ENCODE data around the gene RECQL5. TPM values are rescaled to one million over a fixed set of nuclear protein-coding genes. Genes with fewer than 3 reads are reported as not detected.
A peak's percentile ranks its signal among the peaks of the same experiment; 100 is the strongest.

RECQL5 gene
- total RNA-seq, 1 donor from 2014 or later: 49.8 TPM

DNA sequence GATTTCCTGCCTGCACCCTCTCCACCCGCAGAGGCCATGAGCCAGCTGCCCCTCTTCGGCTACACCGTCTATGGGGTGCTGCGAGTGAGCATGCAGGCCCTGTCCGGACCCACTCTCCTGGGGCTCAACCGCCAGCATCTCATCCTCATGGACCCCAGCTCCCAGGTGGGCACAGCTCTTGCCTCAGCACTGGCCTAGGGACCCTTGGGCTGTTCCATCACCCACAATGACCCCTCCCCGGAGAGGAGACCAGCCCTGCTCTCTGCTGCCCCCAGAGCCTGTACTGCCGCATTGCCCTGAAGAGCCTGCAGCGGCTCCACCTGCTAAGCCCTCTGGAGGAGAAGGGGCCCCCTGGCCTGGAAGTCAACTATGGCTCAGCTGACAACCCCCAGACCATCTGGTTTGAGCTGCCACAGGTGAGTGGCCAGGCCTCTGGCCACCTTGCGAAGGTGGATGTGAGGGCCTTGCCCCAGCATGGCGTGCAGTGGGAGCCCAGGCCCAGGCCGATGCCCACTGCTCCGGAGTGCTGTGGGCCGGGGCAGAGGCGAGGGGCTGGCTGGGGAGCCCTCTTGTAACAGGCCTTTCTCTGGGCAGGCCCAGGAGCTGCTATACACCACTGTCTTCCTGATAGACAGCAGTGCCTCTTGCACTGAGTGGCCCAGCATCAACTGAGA is 41.0 kb downstream of the RECQL5 start:
- H3K9me3 Mint-ChIP-seq (ENCODE audit: unreplicated experiment): peaks cover 3% of the 10 kb centered on the region
- H3K27me3 Mint-ChIP-seq (ENCODE audit: unreplicated experiment): peaks cover 4% of the 10 kb centered on the region
- peak; percentile 72 for DNase-seq
- H3K36me3 Mint-ChIP-seq (ENCODE audit: unreplicated experiment): no peaks in the 10 kb centered on the region
- no peak overlapping the region for H3K4me3 Mint-ChIP-seq (ENCODE audit: unreplicated experiment)
- H3K27ac Mint-ChIP-seq (ENCODE audit: unreplicated experiment): no peak overlapping the region
- H3K4me1 Mint-ChIP-seq (ENCODE audit: low read depth, unreplicated experiment): peaks cover 2% of the 10 kb centered on the region
- peak; percentile 79 for TF ChIP-seq CTCF (IDR thresholded peaks at IDR 0.05; ENCODE audit: partially characterized antibody, unreplicated experiment)

- Mint-ChIP-seq H3K4me1 (ENCODE audit: low read depth, unreplicated experiment) (peaks cover 2% of the 10 kb centered on the region), H3K27me3 (ENCODE audit: unreplicated experiment) (peaks cover 4% of the 10 kb centered on the region), H3K36me3 (ENCODE audit: unreplicated experiment) (no peaks in the 10 kb centered on the region), H3K9me3 (ENCODE audit: unreplicated experiment) (peaks cover 3% of the 10 kb centered on the region), H3K4me3 (ENCODE audit: unreplicated experiment) (no peak overlapping the region), H3K27ac (ENCODE audit: unreplicated experiment) (no peak overlapping the region)
- TF ChIP-seq CTCF (IDR thresholded peaks at IDR 0.05; ENCODE audit: partially characterized antibody, unreplicated experiment): no peak
- no peak for DNase-seq
These were observed 42.1 kb downstream of the RECQL5 start for GRCh38 chr17:75624714-75625345.

GRCh38 chr17:75624021-75624420 is 42.9 kb downstream of the RECQL5 start:
- H3K4me3 Mint-ChIP-seq (ENCODE audit: unreplicated experiment): no peak overlapping the region
- no peak overlapping the region for H3K27ac Mint-ChIP-seq (ENCODE audit: unreplicated experiment)
- peaks cover 4% of the 10 kb centered on the region for H3K27me3 Mint-ChIP-seq (ENCODE audit: unreplicated experiment)
- no peaks in the 10 kb centered on the region for H3K36me3 Mint-ChIP-seq (ENCODE audit: unreplicated experiment)
- peaks cover 3% of the 10 kb centered on the region for H3K9me3 Mint-ChIP-seq (ENCODE audit: unreplicated experiment)
- no peak for DNase-seq
- H3K4me1 Mint-ChIP-seq (ENCODE audit: low read depth, unreplicated experiment): peaks cover 2% of the 10 kb centered on the region
- no peak for TF ChIP-seq CTCF (IDR thresholded peaks at IDR 0.05; ENCODE audit: partially characterized antibody, unreplicated experiment)

DNA sequence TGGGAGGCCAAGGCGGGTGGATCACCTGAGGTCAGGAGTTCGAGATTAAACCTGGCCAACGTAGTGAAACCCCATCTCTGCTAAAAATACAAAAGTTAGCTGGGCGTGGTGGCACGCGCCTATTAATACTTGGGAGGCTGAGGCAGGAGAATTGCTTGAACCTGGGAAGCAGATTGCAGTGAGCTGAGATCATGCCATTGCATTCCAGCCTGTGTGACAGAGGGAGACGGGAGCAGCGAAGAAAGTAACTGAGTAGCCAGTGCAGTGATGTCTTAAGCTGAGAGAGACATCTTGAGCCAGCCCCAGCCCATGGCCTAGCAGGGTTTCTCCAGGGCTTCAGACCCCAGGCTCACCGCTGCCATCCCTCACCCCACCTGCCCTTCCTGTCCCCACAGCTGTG is 43.6 kb downstream of the RECQL5 start:
- DNase-seq: no peak
- no peaks in the 10 kb centered on the region for H3K36me3 Mint-ChIP-seq (ENCODE audit: unreplicated experiment)
- TF ChIP-seq CTCF (IDR thresholded peaks at IDR 0.05; ENCODE audit: partially characterized antibody, unreplicated experiment): no peak
- H3K9me3 Mint-ChIP-seq (ENCODE audit: unreplicated experiment): peaks cover 3% of the 10 kb centered on the region
- H3K4me1 Mint-ChIP-seq (ENCODE audit: low read depth, unreplicated experiment): peaks cover 2% of the 10 kb centered on the region
- H3K27ac Mint-ChIP-seq (ENCODE audit: unreplicated experiment): no peak overlapping the region
- peaks cover 4% of the 10 kb centered on the region for H3K27me3 Mint-ChIP-seq (ENCODE audit: unreplicated experiment)
- no peak overlapping the region for H3K4me3 Mint-ChIP-seq (ENCODE audit: unreplicated experiment)

DNA sequence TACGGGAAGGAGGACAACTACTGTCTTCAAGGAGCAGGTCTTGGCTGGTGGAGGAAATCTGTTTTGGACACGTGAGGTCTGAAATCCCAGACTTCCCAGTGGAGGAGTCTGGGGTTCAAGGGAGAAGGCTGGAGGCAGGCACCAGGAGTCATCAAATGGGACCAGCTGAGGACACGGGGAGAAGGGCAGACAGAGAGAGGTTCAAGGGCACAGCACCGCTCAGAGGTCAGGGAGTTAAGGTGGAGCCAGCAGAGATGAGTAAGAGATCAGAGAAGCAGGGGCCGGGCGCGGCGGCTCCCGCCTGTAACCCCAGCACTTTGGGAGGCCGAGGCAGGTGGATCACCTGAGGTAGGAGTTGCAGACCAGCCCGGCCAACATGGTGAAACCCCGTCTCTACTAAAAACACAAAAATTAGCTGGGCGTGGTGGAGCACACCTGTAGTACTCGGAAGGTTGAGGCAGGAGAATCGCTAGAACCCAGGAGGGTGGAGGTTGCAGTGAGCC is 44.1 kb downstream of the RECQL5 start:
- peaks cover 4% of the 10 kb centered on the region for H3K27me3 Mint-ChIP-seq (ENCODE audit: unreplicated experiment)
- no peak overlapping the region for H3K27ac Mint-ChIP-seq (ENCODE audit: unreplicated experiment)
- peaks cover 3% of the 10 kb centered on the region for H3K9me3 Mint-ChIP-seq (ENCODE audit: unreplicated experiment)
- no peaks in the 10 kb centered on the region for H3K36me3 Mint-ChIP-seq (ENCODE audit: unreplicated experiment)
- peaks cover 2% of the 10 kb centered on the region for H3K4me1 Mint-ChIP-seq (ENCODE audit: low read depth, unreplicated experiment)
- no peak for TF ChIP-seq CTCF (IDR thresholded peaks at IDR 0.05; ENCODE audit: partially characterized antibody, unreplicated experiment)
- H3K4me3 Mint-ChIP-seq (ENCODE audit: unreplicated experiment): no peak overlapping the region
- DNase-seq: no peak
